HCT116 (cell line): ENCODE results near the gene PBX1.

ENCODE experiments used
- EZH2phosphoT487 ChIP-seq: fragments of 200-600 bp; IDR thresholded peaks from 2 replicates; pipeline ENCODE4 v1.6.1; 2018; ENCODE audit warnings: antibody characterized with exemption, borderline replicate concordance
- POLR2A ChIP-seq: IDR thresholded peaks from 2 replicates; pipeline ENCODE4 v1.7.0; 2011; ENCODE audit warnings: borderline replicate concordance; ENCODE audit not compliant: insufficient read depth, insufficient read length; ENCODE audit errors: extremely low read depth
- TF ChIP-seq, protein P1 (sequence below), 3 experiments: fragments of 200-600 bp in 1 of 3; sonication (generic) in 1 of 3; IDR thresholded peaks in 2 of 3; conservative IDR thresholded peaks in 1 of 3; 2 replicates each; pipeline ENCODE4 v1.5.1; 2012 to 2017; ENCODE audit warnings: low read depth in 2 of 3, low read length in 2 of 3, antibody characterized with exemption in 1 of 3, borderline replicate concordance in 1 of 3, control low read depth in 1 of 3, mild to moderate bottlenecking in 1 of 3, mixed read lengths in 1 of 3, mixed run types in 1 of 3, moderate library complexity in 1 of 3; ENCODE audit not compliant: insufficient read depth in 1 of 3
- TF ChIP-seq, protein P2 (sequence below): IDR thresholded peaks from 2 replicates; pipeline ENCODE4 v1.6.1; 2012; ENCODE audit warnings: low read depth

DNA sequence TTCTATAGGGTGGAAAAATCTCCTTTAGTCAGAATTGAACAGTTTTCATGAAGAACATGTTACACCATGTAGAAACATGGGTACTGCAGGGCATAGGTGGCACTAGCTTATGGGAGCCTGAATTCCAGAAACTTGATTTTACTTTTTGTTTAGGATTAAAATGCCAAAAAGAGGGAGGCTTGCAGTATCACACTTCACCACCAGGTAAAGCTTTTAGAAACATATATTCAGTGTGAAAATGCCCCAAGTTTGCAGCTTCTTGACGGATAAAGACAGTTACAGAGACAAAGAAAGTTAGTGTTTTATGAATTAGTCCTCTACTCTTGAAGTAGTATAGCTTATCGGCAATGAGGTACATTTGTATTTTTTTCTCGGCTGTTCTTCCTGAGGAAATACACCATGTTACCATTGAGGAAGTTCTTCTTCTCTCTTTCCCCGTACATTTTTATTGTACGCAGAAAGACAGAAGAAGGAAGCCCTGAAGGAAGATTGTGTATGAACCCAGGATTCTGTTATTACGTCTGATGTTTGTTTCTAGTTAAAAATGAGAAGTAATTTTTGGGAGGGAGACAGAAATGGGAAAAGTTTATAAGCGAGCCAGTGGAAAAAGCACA is 66.1 kb downstream of the PBX1 start:
- TF ChIP-seq POLR2A: no peak
- TF ChIP-seq, protein P1, sequence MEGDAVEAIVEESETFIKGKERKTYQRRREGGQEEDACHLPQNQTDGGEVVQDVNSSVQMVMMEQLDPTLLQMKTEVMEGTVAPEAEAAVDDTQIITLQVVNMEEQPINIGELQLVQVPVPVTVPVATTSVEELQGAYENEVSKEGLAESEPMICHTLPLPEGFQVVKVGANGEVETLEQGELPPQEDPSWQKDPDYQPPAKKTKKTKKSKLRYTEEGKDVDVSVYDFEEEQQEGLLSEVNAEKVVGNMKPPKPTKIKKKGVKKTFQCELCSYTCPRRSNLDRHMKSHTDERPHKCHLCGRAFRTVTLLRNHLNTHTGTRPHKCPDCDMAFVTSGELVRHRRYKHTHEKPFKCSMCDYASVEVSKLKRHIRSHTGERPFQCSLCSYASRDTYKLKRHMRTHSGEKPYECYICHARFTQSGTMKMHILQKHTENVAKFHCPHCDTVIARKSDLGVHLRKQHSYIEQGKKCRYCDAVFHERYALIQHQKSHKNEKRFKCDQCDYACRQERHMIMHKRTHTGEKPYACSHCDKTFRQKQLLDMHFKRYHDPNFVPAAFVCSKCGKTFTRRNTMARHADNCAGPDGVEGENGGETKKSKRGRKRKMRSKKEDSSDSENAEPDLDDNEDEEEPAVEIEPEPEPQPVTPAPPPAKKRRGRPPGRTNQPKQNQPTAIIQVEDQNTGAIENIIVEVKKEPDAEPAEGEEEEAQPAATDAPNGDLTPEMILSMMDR (IDR thresholded peaks at IDR 0.05 in 2 of 3, conservative IDR thresholded peaks at IDR 0.05 in 1 of 3; ENCODE audit: borderline replicate concordance in 1 of 3, insufficient read depth in 1 of 3, low read depth in 2 of 3, low read length in 2 of 3): peak in 2 of 3 experiments; percentile 32 to 52; a peak in 3 of 6 replicates
- no peak for TF ChIP-seq EZH2phosphoT487
- TF ChIP-seq, protein P2, sequence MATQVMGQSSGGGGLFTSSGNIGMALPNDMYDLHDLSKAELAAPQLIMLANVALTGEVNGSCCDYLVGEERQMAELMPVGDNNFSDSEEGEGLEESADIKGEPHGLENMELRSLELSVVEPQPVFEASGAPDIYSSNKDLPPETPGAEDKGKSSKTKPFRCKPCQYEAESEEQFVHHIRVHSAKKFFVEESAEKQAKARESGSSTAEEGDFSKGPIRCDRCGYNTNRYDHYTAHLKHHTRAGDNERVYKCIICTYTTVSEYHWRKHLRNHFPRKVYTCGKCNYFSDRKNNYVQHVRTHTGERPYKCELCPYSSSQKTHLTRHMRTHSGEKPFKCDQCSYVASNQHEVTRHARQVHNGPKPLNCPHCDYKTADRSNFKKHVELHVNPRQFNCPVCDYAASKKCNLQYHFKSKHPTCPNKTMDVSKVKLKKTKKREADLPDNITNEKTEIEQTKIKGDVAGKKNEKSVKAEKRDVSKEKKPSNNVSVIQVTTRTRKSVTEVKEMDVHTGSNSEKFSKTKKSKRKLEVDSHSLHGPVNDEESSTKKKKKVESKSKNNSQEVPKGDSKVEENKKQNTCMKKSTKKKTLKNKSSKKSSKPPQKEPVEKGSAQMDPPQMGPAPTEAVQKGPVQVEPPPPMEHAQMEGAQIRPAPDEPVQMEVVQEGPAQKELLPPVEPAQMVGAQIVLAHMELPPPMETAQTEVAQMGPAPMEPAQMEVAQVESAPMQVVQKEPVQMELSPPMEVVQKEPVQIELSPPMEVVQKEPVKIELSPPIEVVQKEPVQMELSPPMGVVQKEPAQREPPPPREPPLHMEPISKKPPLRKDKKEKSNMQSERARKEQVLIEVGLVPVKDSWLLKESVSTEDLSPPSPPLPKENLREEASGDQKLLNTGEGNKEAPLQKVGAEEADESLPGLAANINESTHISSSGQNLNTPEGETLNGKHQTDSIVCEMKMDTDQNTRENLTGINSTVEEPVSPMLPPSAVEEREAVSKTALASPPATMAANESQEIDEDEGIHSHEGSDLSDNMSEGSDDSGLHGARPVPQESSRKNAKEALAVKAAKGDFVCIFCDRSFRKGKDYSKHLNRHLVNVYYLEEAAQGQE: no peak
